Kidney epithelial cell (primary cell): ENCODE results near the gene MYORG. TPM values are rescaled to one million over a fixed set of nuclear protein-coding genes. Genes with fewer than 3 reads are reported as not detected.
A peak's percentile ranks its signal among the peaks of the same experiment; 100 is the strongest.

Source experiments
- DNase-seq: peaks from one replicate; pipeline ENCODE4 v3.0.0-alpha.2; 2010; ENCODE audit warnings: low read depth
- H3K27me3 ChIP-seq: 2 replicates; pipeline ENCODE4 v1.6.0; 2011; ENCODE audit warnings: low read length; ENCODE audit not compliant: control insufficient read depth, insufficient read depth
- H3K36me3 ChIP-seq: 2 replicates; pipeline ENCODE4 v1.5.1; 2011; ENCODE audit warnings: low read length; ENCODE audit not compliant: control insufficient read depth, insufficient read depth
- H3K4me3 ChIP-seq: 2 replicates; pipeline ENCODE4 v1.5.1; 2011; ENCODE audit warnings: low read depth, mild to moderate bottlenecking, control low read depth, low read length
- total RNA-seq: library from RNA; depleted of rRNA; stranded (reverse); fragments of >200 nt; gene quantifications from 2 replicates; pipeline ENCODE4 v1.2.3, GENCODE V29; 2015
- TF ChIP-seq, protein P1 (sequence below): IDR thresholded peaks from 2 replicates; pipeline ENCODE4 v1.5.1; 2011; ENCODE audit warnings: mild to moderate bottlenecking, moderate library complexity, low read length, control low read depth, inconsistent platforms; ENCODE audit not compliant: insufficient read depth, poor library complexity, severe bottlenecking

Gene MYORG
- total RNA-seq, 1 donor from 2014 or later = 3.8 TPM

DNA sequence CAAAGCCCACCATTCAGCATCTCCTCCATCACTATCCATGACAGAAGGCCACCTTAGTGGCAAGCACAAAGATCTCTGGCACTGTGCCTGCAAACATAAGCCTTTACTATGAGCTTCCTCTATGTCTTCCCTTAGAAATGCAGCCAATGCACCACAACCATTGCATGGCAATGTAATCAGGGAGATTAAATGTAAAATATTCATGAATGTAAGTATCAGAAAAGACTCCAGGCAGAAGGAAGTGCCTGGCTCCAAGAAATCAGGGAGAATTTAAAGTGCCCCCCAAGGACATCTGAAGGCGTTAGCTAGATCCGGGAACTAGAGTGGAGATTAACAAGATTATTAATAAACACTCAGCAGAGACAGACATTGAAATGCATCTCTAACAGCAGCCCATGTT, 32.5 kb upstream of the MYORG start:
- no peak for DNase-seq
- Histone ChIP-seq H3K36me3 (no peaks in the 10 kb centered on the region), H3K4me3 (no peak overlapping the region), H3K27me3 (no peaks in the 10 kb centered on the region)
- TF ChIP-seq, protein P1, sequence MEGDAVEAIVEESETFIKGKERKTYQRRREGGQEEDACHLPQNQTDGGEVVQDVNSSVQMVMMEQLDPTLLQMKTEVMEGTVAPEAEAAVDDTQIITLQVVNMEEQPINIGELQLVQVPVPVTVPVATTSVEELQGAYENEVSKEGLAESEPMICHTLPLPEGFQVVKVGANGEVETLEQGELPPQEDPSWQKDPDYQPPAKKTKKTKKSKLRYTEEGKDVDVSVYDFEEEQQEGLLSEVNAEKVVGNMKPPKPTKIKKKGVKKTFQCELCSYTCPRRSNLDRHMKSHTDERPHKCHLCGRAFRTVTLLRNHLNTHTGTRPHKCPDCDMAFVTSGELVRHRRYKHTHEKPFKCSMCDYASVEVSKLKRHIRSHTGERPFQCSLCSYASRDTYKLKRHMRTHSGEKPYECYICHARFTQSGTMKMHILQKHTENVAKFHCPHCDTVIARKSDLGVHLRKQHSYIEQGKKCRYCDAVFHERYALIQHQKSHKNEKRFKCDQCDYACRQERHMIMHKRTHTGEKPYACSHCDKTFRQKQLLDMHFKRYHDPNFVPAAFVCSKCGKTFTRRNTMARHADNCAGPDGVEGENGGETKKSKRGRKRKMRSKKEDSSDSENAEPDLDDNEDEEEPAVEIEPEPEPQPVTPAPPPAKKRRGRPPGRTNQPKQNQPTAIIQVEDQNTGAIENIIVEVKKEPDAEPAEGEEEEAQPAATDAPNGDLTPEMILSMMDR = no peak

DNA sequence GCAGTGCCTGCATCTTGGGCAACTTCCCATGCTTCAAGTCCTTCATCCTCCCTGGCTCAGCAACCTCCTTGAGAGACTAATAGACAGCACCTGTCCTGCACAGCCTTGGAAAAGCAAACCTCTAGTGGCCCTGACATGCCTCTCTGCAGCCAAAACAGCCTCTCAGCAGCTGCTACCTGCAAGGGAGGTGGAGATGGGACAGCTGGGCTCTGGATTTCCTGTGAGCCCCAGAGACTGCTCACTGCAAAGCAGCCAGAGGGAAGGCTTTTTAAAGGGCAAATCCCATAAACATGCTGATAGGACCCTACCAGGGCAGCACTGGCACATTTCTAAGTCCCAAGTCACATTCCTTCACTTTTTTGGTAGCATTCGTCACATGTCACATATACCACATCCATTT, 31.5 kb upstream of the MYORG start:
- TF ChIP-seq, protein P1 = no peak
- no peaks in the 10 kb centered on the region for H3K36me3 ChIP-seq
- no peak for DNase-seq
- no peaks in the 10 kb centered on the region for H3K27me3 ChIP-seq
- no peak overlapping the region for H3K4me3 ChIP-seq

DNA sequence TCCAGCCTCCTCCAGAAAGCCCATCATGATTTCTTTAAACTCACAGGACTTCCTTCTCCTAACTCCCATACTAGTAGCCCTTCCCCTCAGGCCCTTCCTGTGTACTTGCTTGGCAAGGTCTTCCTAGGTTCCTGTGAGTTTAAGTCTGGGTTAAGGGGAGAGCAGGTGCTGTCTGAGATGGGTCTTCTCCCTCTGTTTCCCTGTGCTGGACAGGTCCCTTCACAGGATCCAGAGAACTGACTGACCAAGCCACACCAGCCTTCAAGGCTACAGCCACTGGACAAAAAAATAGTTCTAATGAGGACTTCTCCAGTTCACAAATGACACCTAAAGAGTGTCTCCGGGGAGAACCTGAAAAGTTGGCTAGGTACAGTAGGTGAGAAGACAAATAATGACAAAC, 29.5 kb upstream of the MYORG start:
- no peaks in the 10 kb centered on the region for H3K27me3 ChIP-seq
- TF ChIP-seq, protein P1 = no peak
- DNase-seq = no peak
- H3K4me3 ChIP-seq = no peak overlapping the region
- H3K36me3 ChIP-seq = peaks cover 4% of the 10 kb centered on the region

DNA sequence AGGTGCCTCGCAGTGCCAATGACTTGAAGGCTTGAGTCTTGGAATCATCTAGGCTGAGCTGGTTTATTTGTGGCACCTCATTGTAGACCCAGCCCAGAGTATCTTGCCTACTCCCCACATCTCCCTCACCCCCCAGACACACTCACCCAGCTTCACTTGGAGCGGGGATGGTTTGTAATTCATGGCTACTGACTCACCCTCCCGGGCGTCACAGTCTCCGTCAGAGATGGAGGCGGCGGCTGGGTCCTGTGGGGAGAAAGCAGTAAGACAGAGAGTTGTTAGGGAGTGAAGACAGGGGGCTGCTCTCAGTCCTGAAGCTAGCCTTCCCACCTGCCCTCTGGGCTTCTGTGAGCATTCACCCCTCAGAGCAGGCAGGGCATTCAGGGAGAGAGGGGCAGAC, 29.0 kb upstream of the MYORG start:
- DNase-seq = no peak
- H3K36me3 ChIP-seq = peaks cover 5% of the 10 kb centered on the region
- TF ChIP-seq, protein P1 = no peak
- no peaks in the 10 kb centered on the region for H3K27me3 ChIP-seq
- no peak overlapping the region for H3K4me3 ChIP-seq

DNA sequence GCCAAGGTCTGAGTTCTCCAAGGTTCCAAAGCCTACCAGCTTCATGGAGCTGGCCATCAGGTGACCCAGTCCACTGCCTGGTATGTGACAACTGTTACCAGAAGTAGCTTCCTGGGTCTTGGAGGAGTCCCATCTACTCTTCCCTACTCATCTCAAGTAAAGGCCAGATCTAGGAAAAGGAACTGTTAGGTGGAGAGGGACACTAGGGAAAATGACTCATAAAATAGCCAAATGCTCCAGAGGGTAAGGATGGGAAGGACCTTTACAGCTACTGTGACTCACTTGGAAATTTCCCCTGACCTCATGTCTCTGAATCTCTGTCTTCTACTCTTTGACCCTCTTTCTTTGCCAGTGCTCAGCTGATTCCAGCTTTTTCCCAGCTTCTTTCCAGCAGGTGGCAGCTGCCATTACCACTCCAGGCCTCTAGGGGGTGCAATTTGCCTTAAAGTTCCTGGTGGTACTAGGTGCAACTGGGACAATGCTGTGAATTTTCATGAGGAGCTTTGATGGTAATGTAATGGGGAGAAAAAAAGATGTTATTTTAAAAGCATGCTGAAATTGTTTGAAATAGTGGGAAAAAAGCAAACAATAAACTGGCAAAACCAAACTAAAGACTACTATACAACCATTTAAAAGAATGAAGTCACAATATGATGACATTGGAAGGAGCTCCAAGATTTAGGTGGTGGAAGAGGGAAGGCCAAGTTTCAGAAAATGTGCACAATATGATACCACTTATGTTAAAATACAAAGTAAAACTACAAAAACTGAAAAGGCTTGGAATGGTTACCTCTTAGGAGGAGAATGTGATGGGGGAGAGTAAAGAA, 27.1 kb upstream of the MYORG start:
- no peaks in the 10 kb centered on the region for H3K27me3 ChIP-seq
- H3K4me3 ChIP-seq = no peak overlapping the region
- H3K36me3 ChIP-seq = peaks cover 7% of the 10 kb centered on the region
- DNase-seq = peak; percentile 14
- TF ChIP-seq, protein P1 = peak; percentile 98
